Neural progenitor cell (in vitro differentiated cells): Measurements from ENCODE around the gene PALS1. TPM values are rescaled to one million over a fixed set of nuclear protein-coding genes. Genes with fewer than 3 reads are reported as not detected.
A peak's percentile ranks its signal among the peaks of the same experiment; 100 is the strongest.

Source experiments
- DNase-seq: peaks from one replicate; pipeline ENCODE4 v3.0.0-alpha.2; 2016; ENCODE audit warnings: low spot score
- H2AFZ ChIP-seq: fragments of 200-600 bp; sonication (generic); replicated peaks from 2 replicates; pipeline ENCODE4 v1.6.1; 2016; ENCODE audit warnings: antibody characterized with exemption
- H3F3A ChIP-seq: fragments of 200-600 bp; sonication (generic); 2 replicates; pipeline ENCODE4 v1.6.1; 2016; ENCODE audit warnings: antibody characterized with exemption, low read depth
- H3K27ac ChIP-seq: fragments of 200-600 bp; sonication (generic); 2 replicates; pipeline ENCODE4 v1.5.1; 2016; ENCODE audit warnings: mild to moderate bottlenecking
- H3K27me3 ChIP-seq: fragments of 200-600 bp; sonication (generic); 2 replicates; pipeline ENCODE4 v1.6.1; 2016; ENCODE audit warnings: mild to moderate bottlenecking, moderate library complexity
- H3K36me3 ChIP-seq: fragments of 200-600 bp; sonication (generic); 2 replicates; pipeline ENCODE4 v1.5.1; 2016
- H3K4me1 ChIP-seq: fragments of 200-600 bp; sonication (generic); 2 replicates; pipeline ENCODE4 v1.6.1; 2016; ENCODE audit warnings: mixed run types
- H3K4me2 ChIP-seq: fragments of 200-600 bp; sonication (generic); 2 replicates; pipeline ENCODE4 v1.6.1; 2016
- H3K4me3 ChIP-seq: fragments of 200-600 bp; sonication (generic); 2 replicates; pipeline ENCODE4 v1.5.1; 2016
- H3K79me2 ChIP-seq: fragments of 200-600 bp; sonication (generic); 2 replicates; pipeline ENCODE4 v1.6.1; 2016; ENCODE audit warnings: low read depth
- H3K9ac ChIP-seq: fragments of 200-600 bp; sonication (generic); 2 replicates; pipeline ENCODE4 v1.6.1; 2016
- H3K9me3 ChIP-seq: fragments of 200-600 bp; sonication (generic); 2 replicates; pipeline ENCODE4 v1.5.1; 2016; ENCODE audit warnings: low read depth
- H4K20me1 ChIP-seq: fragments of 200-600 bp; sonication (generic); 2 replicates; pipeline ENCODE4 v1.6.1; 2016; ENCODE audit warnings: low read depth
- H3K27ac Mint-ChIP-seq: 3 replicates; pipeline ENCODE4 v1.8.0; 2021; ENCODE audit warnings: mixed read lengths
- H3K27me3 Mint-ChIP-seq: 2 replicates; pipeline ENCODE4 v1.8.0; 2022; ENCODE audit warnings: low read depth, mild to moderate bottlenecking, inconsistent platforms, moderate library complexity, mixed read lengths; ENCODE audit not compliant: insufficient read depth
- H3K36me3 Mint-ChIP-seq: 3 replicates; pipeline ENCODE4 v1.8.0; 2021; ENCODE audit warnings: mixed read lengths
- H3K4me1 Mint-ChIP-seq: 3 replicates; pipeline ENCODE4 v1.8.0; 2021; ENCODE audit warnings: mixed read lengths
- H3K4me3 Mint-ChIP-seq: 3 replicates; pipeline ENCODE4 v1.8.0; 2021; ENCODE audit warnings: mild to moderate bottlenecking, moderate library complexity, mixed read lengths
- H3K9me3 Mint-ChIP-seq: 3 replicates; pipeline ENCODE4 v1.8.0; 2020; ENCODE audit warnings: mixed read lengths
- EZH2 ChIP-seq: fragments of 200-600 bp; sonication (generic); IDR thresholded peaks from 2 replicates; pipeline ENCODE4 v1.6.1; 2017; ENCODE audit warnings: antibody characterized with exemption, mild to moderate bottlenecking, moderate library complexity
- EZH2phosphoT487 ChIP-seq: fragments of 200-600 bp; sonication (generic); IDR thresholded peaks from 2 replicates; pipeline ENCODE4 v1.6.1; 2017; ENCODE audit warnings: antibody characterized with exemption
- total RNA-seq: library from RNA; depleted of rRNA; stranded (reverse); fragments of >200 nt; gene quantifications from 2 replicates; pipeline ENCODE4 v1.2.3, GENCODE V29; 2015; ENCODE audit warnings: low replicate concordance
- TF ChIP-seq, protein P1 (sequence below): fragments of 200-600 bp; sonication (generic); IDR thresholded peaks from 2 replicates; pipeline ENCODE4 v1.5.1; 2017; ENCODE audit warnings: antibody characterized with exemption, mild to moderate bottlenecking

Gene PALS1
- total RNA-seq, 1 donor from 2014 or later = 47.0 TPM

DNA sequence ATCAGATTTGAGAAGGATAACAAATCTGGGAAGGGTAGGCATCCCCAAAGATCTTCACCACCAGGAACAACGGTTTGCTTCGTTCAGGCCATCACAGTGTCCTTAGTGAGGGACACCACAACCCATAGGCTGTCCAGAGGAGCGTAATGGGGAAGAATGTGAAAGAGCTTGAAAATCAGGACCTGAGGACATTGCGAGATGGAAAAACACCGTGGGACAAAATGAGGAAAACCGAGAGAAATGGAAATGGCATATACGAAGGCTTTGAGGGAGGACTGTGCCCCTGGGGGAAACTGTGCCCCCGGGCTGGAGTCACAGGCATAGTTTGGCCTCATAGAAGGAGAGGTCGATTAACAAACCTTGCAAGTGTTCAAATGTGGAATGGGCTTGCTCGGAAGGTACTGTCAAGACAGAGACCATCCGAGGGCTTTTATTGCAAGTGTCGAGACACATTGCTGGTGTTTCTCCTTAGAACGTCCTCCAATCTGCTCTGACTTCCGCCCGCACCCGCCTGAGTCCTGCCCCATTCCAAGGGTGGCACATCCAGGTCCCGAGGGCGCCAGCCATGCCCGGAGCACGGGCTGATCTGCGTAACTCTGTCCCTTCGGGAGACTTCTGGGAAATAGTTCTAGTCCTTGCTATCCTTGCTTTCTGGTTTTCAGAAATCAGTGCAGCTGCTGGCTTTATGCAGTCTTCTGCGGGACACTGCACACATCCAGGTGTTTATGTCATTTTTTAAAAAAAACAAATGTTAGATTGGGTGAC, 885 bp upstream of the PALS1 start:
- Histone ChIP-seq H3K9me3 (no peaks in the 10 kb centered on the region), H3K27ac (no peak overlapping the region), H3K27me3 (peaks cover 33% of the 10 kb centered on the region), H3F3A (peaks cover 19% of the 10 kb centered on the region), H3K4me3 (peak overlapping the region; percentile 65), H4K20me1 (peaks cover 16% of the 10 kb centered on the region), H3K79me2 (peaks cover 36% of the 10 kb centered on the region), H3K36me3 (no peaks in the 10 kb centered on the region), H3K4me1 (peaks cover 11% of the 10 kb centered on the region), H3K4me2 (peak overlapping the region; percentile 98), H2AFZ (peak overlapping the region; percentile 95), H3K9ac (peak overlapping the region; percentile 53)
- H3K36me3 Mint-ChIP-seq = peaks cover 5% of the 10 kb centered on the region
- H3K4me1 Mint-ChIP-seq = peaks cover 15% of the 10 kb centered on the region
- DNase-seq = peak; percentile 28
- peak; percentile 26 for TF ChIP-seq EZH2
- TF ChIP-seq, protein P1, sequence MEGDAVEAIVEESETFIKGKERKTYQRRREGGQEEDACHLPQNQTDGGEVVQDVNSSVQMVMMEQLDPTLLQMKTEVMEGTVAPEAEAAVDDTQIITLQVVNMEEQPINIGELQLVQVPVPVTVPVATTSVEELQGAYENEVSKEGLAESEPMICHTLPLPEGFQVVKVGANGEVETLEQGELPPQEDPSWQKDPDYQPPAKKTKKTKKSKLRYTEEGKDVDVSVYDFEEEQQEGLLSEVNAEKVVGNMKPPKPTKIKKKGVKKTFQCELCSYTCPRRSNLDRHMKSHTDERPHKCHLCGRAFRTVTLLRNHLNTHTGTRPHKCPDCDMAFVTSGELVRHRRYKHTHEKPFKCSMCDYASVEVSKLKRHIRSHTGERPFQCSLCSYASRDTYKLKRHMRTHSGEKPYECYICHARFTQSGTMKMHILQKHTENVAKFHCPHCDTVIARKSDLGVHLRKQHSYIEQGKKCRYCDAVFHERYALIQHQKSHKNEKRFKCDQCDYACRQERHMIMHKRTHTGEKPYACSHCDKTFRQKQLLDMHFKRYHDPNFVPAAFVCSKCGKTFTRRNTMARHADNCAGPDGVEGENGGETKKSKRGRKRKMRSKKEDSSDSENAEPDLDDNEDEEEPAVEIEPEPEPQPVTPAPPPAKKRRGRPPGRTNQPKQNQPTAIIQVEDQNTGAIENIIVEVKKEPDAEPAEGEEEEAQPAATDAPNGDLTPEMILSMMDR = no peak
- H3K27ac Mint-ChIP-seq = peak overlapping the region; percentile 50
- H3K4me3 Mint-ChIP-seq = peak overlapping the region; percentile 85
- peaks cover 5% of the 10 kb centered on the region for H3K27me3 Mint-ChIP-seq
- H3K9me3 Mint-ChIP-seq = peaks cover 4% of the 10 kb centered on the region

GRCh38 chr14:67240978-67241410, 241 bp upstream of the PALS1 start:
- peak overlapping the region; percentile 85 for H3K4me3 Mint-ChIP-seq
- DNase-seq = peak; percentile 99
- peaks cover 5% of the 10 kb centered on the region for H3K27me3 Mint-ChIP-seq
- Histone ChIP-seq H3K9me3 (no peaks in the 10 kb centered on the region), H3K9ac (peak overlapping the region; percentile 73), H3K27ac (peak overlapping the region; percentile 98), H3F3A (peaks cover 19% of the 10 kb centered on the region), H4K20me1 (peaks cover 22% of the 10 kb centered on the region), H3K4me3 (peak overlapping the region; percentile 65), H3K4me2 (peak overlapping the region; percentile 98), H3K27me3 (peaks cover 33% of the 10 kb centered on the region), H3K79me2 (peaks cover 42% of the 10 kb centered on the region), H3K36me3 (no peaks in the 10 kb centered on the region), H2AFZ (peak overlapping the region; percentile 95), H3K4me1 (peaks cover 11% of the 10 kb centered on the region)
- peak overlapping the region; percentile 95 for H3K27ac Mint-ChIP-seq
- H3K4me1 Mint-ChIP-seq = peaks cover 15% of the 10 kb centered on the region
- TF ChIP-seq EZH2phosphoT487 (no peak), EZH2 (no peak)
- TF ChIP-seq, protein P1 = no peak
- peaks cover 4% of the 10 kb centered on the region for H3K9me3 Mint-ChIP-seq
- H3K36me3 Mint-ChIP-seq = peaks cover 5% of the 10 kb centered on the region

DNA sequence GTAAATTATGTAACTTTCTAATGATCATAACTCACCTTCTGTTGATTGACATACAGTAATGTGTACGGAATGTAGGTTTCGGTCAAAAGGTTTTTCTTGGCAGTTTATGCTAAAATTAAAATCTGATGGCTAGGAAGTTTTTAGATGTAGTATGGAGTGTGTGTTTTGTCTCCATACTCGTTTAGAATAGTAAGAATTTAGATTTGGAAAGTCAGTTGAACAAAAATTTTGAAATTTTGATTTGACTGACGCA, 859 bp downstream of the PALS1 start:
- peak overlapping the region; percentile 98 for H3K27ac ChIP-seq
- Mint-ChIP-seq H3K4me1 (peaks cover 19% of the 10 kb centered on the region), H3K36me3 (peaks cover 5% of the 10 kb centered on the region)

More for the DNA sequence above, 859 bp downstream of the PALS1 start:
- H3K4me2 ChIP-seq = peak overlapping the region; percentile 98
- DNase-seq = no peak
- peaks cover 11% of the 10 kb centered on the region for H3K4me1 ChIP-seq
- peak overlapping the region; percentile 60 for H2AFZ ChIP-seq
- peak overlapping the region; percentile 65 for H3K4me3 ChIP-seq
- peak overlapping the region; percentile 94 for H3K4me3 Mint-ChIP-seq
- peak overlapping the region; percentile 73 for H3K9ac ChIP-seq
- peaks cover 4% of the 10 kb centered on the region for H3K9me3 Mint-ChIP-seq
- H3K27ac Mint-ChIP-seq = peak overlapping the region; percentile 96
- peaks cover 19% of the 10 kb centered on the region for H3F3A ChIP-seq
- no peaks in the 10 kb centered on the region for H3K9me3 ChIP-seq
- H3K79me2 ChIP-seq = peaks cover 53% of the 10 kb centered on the region
- peaks cover 30% of the 10 kb centered on the region for H4K20me1 ChIP-seq
- H3K36me3 ChIP-seq = no peaks in the 10 kb centered on the region
- peaks cover 33% of the 10 kb centered on the region for H3K27me3 ChIP-seq
- H3K27me3 Mint-ChIP-seq = peaks cover 5% of the 10 kb centered on the region
- TF ChIP-seq EZH2 (no peak), EZH2phosphoT487 (no peak)
- TF ChIP-seq, protein P1 = no peak
